Small intestine (tissue), 7 donors: ENCODE data around the gene HSD17B14. TPM values are rescaled to one million over a fixed set of nuclear protein-coding genes. Genes with fewer than 3 reads are reported as not detected.
"Not testable (repeated sequence)": the region's sequence is repeated elsewhere in the genome, so short reads cannot be mapped to it uniquely, and the experiment has no call there.

Source experiments
- DNase-seq, 2 donors: peaks; one replicate each; pipeline versions ENCODE4 v3.0.0 to v3.0.0-alpha.2; 2013
- FAIRE-seq: peaks from 2 replicates; lab custom pipeline; 2012; peaks lifted over from hg19 to GRCh38; lab: Jason Lieb, UNC
- H3K27ac ChIP-seq, 3 donors: one replicate each; pipeline ENCODE4 v1.5.1; 2013; ENCODE audit warnings: low read length in 2 of 3, mild to moderate bottlenecking in 2 of 3, control low read depth in 1 of 3, inconsistent platforms in 1 of 3, low read depth in 1 of 3, moderate library complexity in 1 of 3
- H3K27me3 ChIP-seq, 3 donors: one replicate each; pipeline ENCODE4 v1.6.1; 2013; ENCODE audit warnings: low read length in 3 of 3, inconsistent platforms in 1 of 3; ENCODE audit not compliant: control insufficient read depth in 3 of 3, insufficient read depth in 3 of 3
- H3K36me3 ChIP-seq, 3 donors: one replicate each; pipeline ENCODE4 v1.6.1; 2013; ENCODE audit warnings: low read length in 3 of 3, inconsistent platforms in 1 of 3, low read depth in 1 of 3, mild to moderate bottlenecking in 1 of 3, moderate library complexity in 1 of 3; ENCODE audit not compliant: control insufficient read depth in 3 of 3, insufficient read depth in 2 of 3
- H3K4me1 ChIP-seq, 3 donors: one replicate each; pipeline ENCODE4 v1.6.1; 2013; ENCODE audit warnings: low read length in 2 of 3, inconsistent platforms in 1 of 3, low read depth in 1 of 3, mild to moderate bottlenecking in 1 of 3, moderate library complexity in 1 of 3; ENCODE audit not compliant: control insufficient read depth in 3 of 3, insufficient read depth in 2 of 3
- H3K4me3 ChIP-seq, 3 donors: one replicate each; pipeline ENCODE4 v1.5.1; 2013; ENCODE audit warnings: low read length in 3 of 3, control low read depth in 1 of 3, inconsistent platforms in 1 of 3, low read depth in 1 of 3, mild to moderate bottlenecking in 1 of 3, moderate library complexity in 1 of 3
- H3K9me3 ChIP-seq, 2 donors: one replicate each; pipeline ENCODE4 v1.6.1; 2013; ENCODE audit warnings: low read depth in 1 of 2, low read length in 1 of 2; ENCODE audit not compliant: control insufficient read depth in 2 of 2, insufficient read depth in 1 of 2
- WGBS, 3 donors: extraction: QIAGEN DNeasy Blood & Tissue Kit; methylation state at CpG; one replicate each; pipeline ENCODE4 v1.1.7; 2013; 5-methylcytosine and 5-hydroxymethylcytosine counted together
- polyA plus RNA-seq, 4 donors: library from polyadenylated mRNA; stranded (reverse) in 3 of 4; unstranded in 1 of 4; fragments of 200-250 nt in 3 of 4; fragments of 120-200 nt in 1 of 4; gene quantifications; one replicate each; pipeline versions ENCODE4 v1.2.1 to v1.2.3, GENCODE V29; 2013
- donor health status: healthy with polysubstance abuse.
- donor health status: control.
- donor health status: control.
- donor health status: Bipolar disorder and iron deficiency.
- donor health status: healthy.

The HSD17B14 gene
- polyA plus RNA-seq, 4 donors: 4.4 to 102 (median 11.6) TPM; not detected in 1

GRCh38 chr19:48768171-48768753, 68.0 kb downstream of the HSD17B14 start:
- not testable (repeated sequence) for H3K27ac ChIP-seq

GRCh38 chr19:48765816-48766215, 70.5 kb downstream of the HSD17B14 start:
- H3K9me3 ChIP-seq, H3K4me1 ChIP-seq, H3K27me3 ChIP-seq, H3K27ac ChIP-seq, H3K4me3 ChIP-seq, H3K36me3 ChIP-seq, FAIRE-seq, DNase-seq: not testable (repeated sequence)
- WGBS, 3 donors: 11 to 32% (median 30%) methylated on average over 4 to 5 of the region's 5 CpGs

More at GRCh38 chr19:48768171-48768753, 68.0 kb downstream of the HSD17B14 start:
- H3K9me3 ChIP-seq, FAIRE-seq, H3K27me3 ChIP-seq, DNase-seq, H3K4me3 ChIP-seq, H3K4me1 ChIP-seq, H3K36me3 ChIP-seq: not testable (repeated sequence)
- WGBS, 3 donors: 43 to 49% (median 44%) methylated on average over 6 of the region's 6 CpGs

Other genes with a start within 250 kb of the HSD17B14 start
- 1 to 10 TPM in 1 of 4 donors, under 1 TPM in 1, not detected in 2; 0.22 to 4.9 TPM for gene SPACA4, start 229.7 kb downstream of the HSD17B14 start, polyA plus RNA-seq
- 100 to 1,000 TPM in 1 of 4 donors, 10 to 100 TPM in 3; 76.6 to 104 (median 93.5) TPM for gene FAM83E, start 221.4 kb downstream of the HSD17B14 start, polyA plus RNA-seq
- gene RPL18, start 217.3 kb downstream of the HSD17B14 start, polyA plus RNA-seq: 1,000 to 10,000 TPM; 2,041 to 3,184 (median 2,596) TPM
- 10 to 100 TPM; 22.1 to 85.7 (median 49.9) TPM for gene SPHK2, start 217.0 kb downstream of the HSD17B14 start, polyA plus RNA-seq
- 10 to 100 TPM in 3 of 4 donors, 1 to 10 TPM in 1; 7.1 to 40.3 (median 23.9) TPM for gene DBP, start 199.1 kb downstream of the HSD17B14 start, polyA plus RNA-seq
- 10 to 100 TPM in 1 of 4 donors, 1 to 10 TPM in 3; 3.8 to 21.2 (median 6.5) TPM for gene CA11, start 190.3 kb downstream of the HSD17B14 start, polyA plus RNA-seq
- gene NTN5, start 163.5 kb downstream of the HSD17B14 start, polyA plus RNA-seq: under 1 TPM in 2 of 4 donors, not detected in 2; 0.24 to 0.32 TPM
- 100 to 1,000 TPM in 3 of 4 donors, 10 to 100 TPM in 1; 64.8 to 201 (median 117) TPM for gene FUT2, start 140.5 kb downstream of the HSD17B14 start, polyA plus RNA-seq
- gene MAMSTR, start 116.8 kb downstream of the HSD17B14 start, polyA plus RNA-seq: 1 to 10 TPM in 2 of 4 donors, under 1 TPM in 1, not detected in 1; 0.89 to 7.7 (median 1.1) TPM
- gene RASIP1, start 95.9 kb downstream of the HSD17B14 start, polyA plus RNA-seq: 10 to 100 TPM in 1 of 4 donors, 1 to 10 TPM in 3; 1.3 to 13.5 (median 4.1) TPM
- gene IZUMO1, start 89.6 kb downstream of the HSD17B14 start, polyA plus RNA-seq: under 1 TPM in 2 of 4 donors, not detected in 2; 0.31 to 0.45 TPM
- 1 to 10 TPM in 2 of 4 donors, under 1 TPM in 2; 0.22 to 7.8 (median 1.1) TPM for gene FUT1, start 83.8 kb downstream of the HSD17B14 start, polyA plus RNA-seq
- under 1 TPM in 1 of 4 donors, not detected in 3; 0.09 TPM for gene FGF21, start 81.0 kb downstream of the HSD17B14 start, polyA plus RNA-seq
- 10 to 100 TPM; 16.2 to 70.9 (median 30.2) TPM for gene BCAT2, start 25.5 kb downstream of the HSD17B14 start, polyA plus RNA-seq
- gene PLEKHA4, start 32.1 kb upstream of the HSD17B14 start, polyA plus RNA-seq: 10 to 100 TPM in 2 of 4 donors, 1 to 10 TPM in 2; 4.0 to 20.3 (median 12.8) TPM
- gene PPP1R15A, start 35.9 kb upstream of the HSD17B14 start, polyA plus RNA-seq: 10 to 100 TPM; 52.8 to 73.0 (median 60.6) TPM
- under 1 TPM in 2 of 4 donors, not detected in 2; 0.10 to 0.38 TPM for gene TULP2, start 62.3 kb upstream of the HSD17B14 start, polyA plus RNA-seq
- gene NUCB1, start 63.8 kb upstream of the HSD17B14 start, polyA plus RNA-seq: 100 to 1,000 TPM; 102 to 359 (median 228) TPM
- 10 to 100 TPM in 2 of 4 donors, 1 to 10 TPM in 2; 2.9 to 36.2 (median 13.8) TPM for gene DHDH, start 97.2 kb upstream of the HSD17B14 start, polyA plus RNA-seq
- 100 to 1,000 TPM; 138 to 199 (median 162) TPM for gene BAX, start 118.4 kb upstream of the HSD17B14 start, polyA plus RNA-seq
- 1,000 to 10,000 TPM; 4,142 to 9,292 (median 8,268) TPM for gene FTL, start 128.8 kb upstream of the HSD17B14 start, polyA plus RNA-seq
- gene GYS1, start 156.8 kb upstream of the HSD17B14 start, polyA plus RNA-seq: 10 to 100 TPM; 16.2 to 40.0 (median 25.0) TPM
- 100 to 1,000 TPM in 1 of 4 donors, 10 to 100 TPM in 3; 45.4 to 108 (median 57.3) TPM for gene RUVBL2, start 157.4 kb upstream of the HSD17B14 start, polyA plus RNA-seq
- 10 to 100 TPM in 1 of 4 donors, 1 to 10 TPM in 2, under 1 TPM in 1; 0.12 to 40.5 (median 5.2) TPM for gene LHB, start 180.6 kb upstream of the HSD17B14 start, polyA plus RNA-seq
- gene CGB3, start 187.8 kb upstream of the HSD17B14 start, polyA plus RNA-seq: not detected
- gene CGB2, start 195.4 kb upstream of the HSD17B14 start, polyA plus RNA-seq: not detected
- not detected for gene CGB1, start 200.4 kb upstream of the HSD17B14 start, polyA plus RNA-seq
- gene CGB5, start 207.4 kb upstream of the HSD17B14 start, polyA plus RNA-seq: under 1 TPM in 1 of 4 donors, not detected in 3; 0.09 TPM
- gene CGB8, start 212.6 kb upstream of the HSD17B14 start, polyA plus RNA-seq: not detected
- under 1 TPM in 2 of 4 donors, not detected in 2; 0.03 to 0.13 TPM for gene CGB7, start 221.3 kb upstream of the HSD17B14 start, polyA plus RNA-seq
- under 1 TPM in 1 of 4 donors, not detected in 3; 0.34 TPM for gene NTF4, start 228.3 kb upstream of the HSD17B14 start, polyA plus RNA-seq
- under 1 TPM in 1 of 4 donors, not detected in 3; 0.03 TPM for gene KCNA7, start 236.2 kb upstream of the HSD17B14 start, polyA plus RNA-seq
- gene SNRNP70, start 249.0 kb upstream of the HSD17B14 start, polyA plus RNA-seq: 100 to 1,000 TPM; 159 to 237 (median 223) TPM